HG03135 (cell line): ENCODE results near the gene RASGRP3.
"Not testable (repeated sequence)": the region's sequence is repeated elsewhere in the genome, so short reads cannot be mapped to it uniquely, and the experiment has no call there.

ENCODE experiments used
- ATAC-seq: cut with Tn5 transposase; IDR thresholded peaks from one replicate; pipeline ENCODE4 v1.9.1; 2021; ENCODE audit warnings: mild to moderate bottlenecking, moderate library complexity; ENCODE audit not compliant: unreplicated experiment

The RASGRP3 gene

GRCh38 chr2:33457556-33458247, 18.7 kb upstream of the RASGRP3 start:
- ATAC-seq, result peak; percentile 89

- ATAC-seq, result peak; percentile 31
Observed at GRCh38 chr2:33458248-33458819, 18.1 kb upstream of the RASGRP3 start.

GRCh38 chr2:33459745-33460144, 16.7 kb upstream of the RASGRP3 start:
- no peak for ATAC-seq

GRCh38 chr2:33462512-33462911, 13.9 kb upstream of the RASGRP3 start:
- not testable (repeated sequence) for ATAC-seq

GRCh38 chr2:33467413-33467812, 9.0 kb upstream of the RASGRP3 start:
- ATAC-seq, result no peak

- ATAC-seq, result no peak
Observed at GRCh38 chr2:33469238-33469637, 7.2 kb upstream of the RASGRP3 start.

GRCh38 chr2:33475224-33476130, 972 bp upstream of the RASGRP3 start:
- ATAC-seq, result peak; percentile 53

- ATAC-seq, result no peak
Observed at GRCh38 chr2:33476793-33477190, 343 bp downstream of the RASGRP3 start.

- peak; percentile 31 for ATAC-seq
Observed at GRCh38 chr2:33477473-33478468, 1.3 kb downstream of the RASGRP3 start.

- no peak for ATAC-seq
Observed at GRCh38 chr2:33478968-33479731, 2.7 kb downstream of the RASGRP3 start.

- ATAC-seq, result no peak
Observed at GRCh38 chr2:33482518-33482917, 6.1 kb downstream of the RASGRP3 start.

- ATAC-seq, result no peak
Observed at GRCh38 chr2:33484042-33484621, 7.7 kb downstream of the RASGRP3 start.

GRCh38 chr2:33485051-33485450, 8.6 kb downstream of the RASGRP3 start:
- no peak for ATAC-seq

- no peak for ATAC-seq
Observed at GRCh38 chr2:33486544-33486943, 10.1 kb downstream of the RASGRP3 start.

- ATAC-seq, result peak; percentile 42
Observed at GRCh38 chr2:33488178-33488690, 11.8 kb downstream of the RASGRP3 start.

GRCh38 chr2:33488715-33489540, 12.5 kb downstream of the RASGRP3 start:
- ATAC-seq, result peak; percentile 44

GRCh38 chr2:33489835-33490431, 13.5 kb downstream of the RASGRP3 start:
- no peak for ATAC-seq
